ENCODE results near the gene PCDHGB6. TPM values are rescaled to one million over a fixed set of nuclear protein-coding genes. Genes with fewer than 3 reads are reported as not detected.

The PCDHGB6 gene
- total RNA-seq, 1 donor: 6.2 TPM

DNA sequence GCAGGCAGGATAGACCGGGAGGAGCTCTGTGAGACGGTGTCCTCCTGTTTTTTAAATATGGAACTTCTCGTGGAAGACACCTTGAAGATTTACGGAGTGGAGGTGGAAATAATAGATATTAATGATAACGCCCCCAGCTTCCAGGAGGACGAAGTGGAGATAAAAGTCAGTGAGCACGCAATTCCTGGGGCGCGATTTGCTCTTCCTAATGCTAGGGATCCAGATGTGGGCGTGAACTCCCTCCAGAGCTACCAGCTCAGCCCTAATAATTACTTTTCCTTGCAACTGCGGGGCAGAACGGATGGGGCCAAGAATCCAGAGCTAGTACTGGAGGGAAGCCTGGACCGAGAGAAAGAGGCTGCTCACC lies 13.7 kb downstream of the PCDHGB6 start:
- no peaks in the 10 kb centered on the region for H3K36me3 ChIP-seq (ENCODE audit: insufficient read depth, low read length)
- DNase-seq (ENCODE audit: insufficient read length, low spot score, missing footprints): no peak
- peaks cover 15% of the 10 kb centered on the region for H3K9me3 ChIP-seq (ENCODE audit: low read depth, low read length)
- H3K79me2 ChIP-seq (ENCODE audit: insufficient read depth, low read length): peaks cover 12% of the 10 kb centered on the region
- peak overlapping the region; percentile 80 for H2AFZ ChIP-seq (ENCODE audit: low read length)
- H3K4me2 ChIP-seq (ENCODE audit: insufficient read depth, low read length): peak overlapping the region; percentile 83
- no peaks in the 10 kb centered on the region for H4K20me1 ChIP-seq (ENCODE audit: insufficient read depth, low read length)
- H3K27me3 ChIP-seq (ENCODE audit: insufficient read depth, low read length): no peaks in the 10 kb centered on the region
- H3K27ac ChIP-seq (ENCODE audit: low read depth, low read length): peak overlapping the region; percentile 36
- H3K4me1 ChIP-seq (ENCODE audit: insufficient read depth, low read length): peaks cover 8% of the 10 kb centered on the region
- TF ChIP-seq CTCF (IDR thresholded peaks at IDR 0.05; ENCODE audit: extremely low read depth, low read depth, low read length): no peak
- H3K4me3 ChIP-seq (ENCODE audit: insufficient read depth, low read length): peak overlapping the region; percentile 79

GRCh38 chr5:141422742-141423291 lies 15.0 kb downstream of the PCDHGB6 start:
- no peak for TF ChIP-seq CTCF (IDR thresholded peaks at IDR 0.05; ENCODE audit: extremely low read depth, low read depth, low read length)
- Histone ChIP-seq H3K9me3 (ENCODE audit: low read depth, low read length) (peaks cover 16% of the 10 kb centered on the region), H3K36me3 (ENCODE audit: insufficient read depth, low read length) (peaks cover 3% of the 10 kb centered on the region), H3K4me1 (ENCODE audit: insufficient read depth, low read length) (peaks cover 8% of the 10 kb centered on the region), H2AFZ (ENCODE audit: low read length) (no peak overlapping the region), H4K20me1 (ENCODE audit: insufficient read depth, low read length) (no peaks in the 10 kb centered on the region), H3K27me3 (ENCODE audit: insufficient read depth, low read length) (no peaks in the 10 kb centered on the region), H3K27ac (ENCODE audit: low read depth, low read length) (no peak overlapping the region), H3K4me3 (ENCODE audit: insufficient read depth, low read length) (peak overlapping the region; percentile 31), H3K79me2 (ENCODE audit: insufficient read depth, low read length) (peaks cover 23% of the 10 kb centered on the region), H3K4me2 (ENCODE audit: insufficient read depth, low read length) (peak overlapping the region; percentile 40)
- no peak for DNase-seq (ENCODE audit: insufficient read length, low spot score, missing footprints)

DNA sequence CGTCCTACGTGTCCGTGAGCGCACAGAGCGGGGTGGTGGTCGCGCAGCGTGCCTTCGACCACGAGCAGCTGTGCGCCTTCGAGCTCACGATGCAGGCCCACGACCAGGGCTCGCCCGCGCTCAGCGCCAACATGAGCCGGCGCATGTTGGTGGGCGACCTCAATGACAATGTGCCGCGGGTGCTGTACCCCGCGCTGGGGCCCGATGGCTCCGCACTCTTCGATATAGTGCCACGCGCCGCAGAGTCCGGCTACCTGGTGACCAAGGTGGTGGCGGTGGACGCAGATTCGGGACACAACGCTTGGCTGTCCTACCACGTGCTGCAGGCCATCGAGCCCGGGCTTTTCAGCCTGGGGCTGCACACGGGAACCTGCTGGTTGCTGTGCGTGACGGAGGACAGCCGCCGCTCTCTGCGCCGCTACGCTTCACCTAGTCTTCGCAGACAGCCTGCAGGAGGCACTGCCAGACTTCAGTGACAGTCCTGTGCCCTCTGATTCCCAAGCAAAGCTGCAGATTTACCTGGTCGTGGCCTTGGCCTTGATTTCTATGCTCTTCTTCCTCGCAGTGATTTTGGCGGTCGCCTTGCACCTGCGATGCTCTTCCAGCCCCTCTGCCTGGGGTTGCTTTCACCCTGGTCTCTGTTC lies 20.1 kb downstream of the PCDHGB6 start:
- no peaks in the 10 kb centered on the region for H3K27me3 ChIP-seq (ENCODE audit: insufficient read depth, low read length)
- no peak overlapping the region for H3K4me3 ChIP-seq (ENCODE audit: insufficient read depth, low read length)
- H3K9me3 ChIP-seq (ENCODE audit: low read depth, low read length): peaks cover 2% of the 10 kb centered on the region
- H4K20me1 ChIP-seq (ENCODE audit: insufficient read depth, low read length): no peaks in the 10 kb centered on the region
- no peak overlapping the region for H3K27ac ChIP-seq (ENCODE audit: low read depth, low read length)
- H3K79me2 ChIP-seq (ENCODE audit: insufficient read depth, low read length): peaks cover 30% of the 10 kb centered on the region
- H3K36me3 ChIP-seq (ENCODE audit: insufficient read depth, low read length): peaks cover 3% of the 10 kb centered on the region
- no peaks in the 10 kb centered on the region for H3K4me1 ChIP-seq (ENCODE audit: insufficient read depth, low read length)
- TF ChIP-seq CTCF (IDR thresholded peaks at IDR 0.05; ENCODE audit: extremely low read depth, low read depth, low read length): no peak
- H3K4me2 ChIP-seq (ENCODE audit: insufficient read depth, low read length): no peak overlapping the region
- no peak overlapping the region for H2AFZ ChIP-seq (ENCODE audit: low read length)
- DNase-seq (ENCODE audit: insufficient read length, low spot score, missing footprints): no peak

DNA sequence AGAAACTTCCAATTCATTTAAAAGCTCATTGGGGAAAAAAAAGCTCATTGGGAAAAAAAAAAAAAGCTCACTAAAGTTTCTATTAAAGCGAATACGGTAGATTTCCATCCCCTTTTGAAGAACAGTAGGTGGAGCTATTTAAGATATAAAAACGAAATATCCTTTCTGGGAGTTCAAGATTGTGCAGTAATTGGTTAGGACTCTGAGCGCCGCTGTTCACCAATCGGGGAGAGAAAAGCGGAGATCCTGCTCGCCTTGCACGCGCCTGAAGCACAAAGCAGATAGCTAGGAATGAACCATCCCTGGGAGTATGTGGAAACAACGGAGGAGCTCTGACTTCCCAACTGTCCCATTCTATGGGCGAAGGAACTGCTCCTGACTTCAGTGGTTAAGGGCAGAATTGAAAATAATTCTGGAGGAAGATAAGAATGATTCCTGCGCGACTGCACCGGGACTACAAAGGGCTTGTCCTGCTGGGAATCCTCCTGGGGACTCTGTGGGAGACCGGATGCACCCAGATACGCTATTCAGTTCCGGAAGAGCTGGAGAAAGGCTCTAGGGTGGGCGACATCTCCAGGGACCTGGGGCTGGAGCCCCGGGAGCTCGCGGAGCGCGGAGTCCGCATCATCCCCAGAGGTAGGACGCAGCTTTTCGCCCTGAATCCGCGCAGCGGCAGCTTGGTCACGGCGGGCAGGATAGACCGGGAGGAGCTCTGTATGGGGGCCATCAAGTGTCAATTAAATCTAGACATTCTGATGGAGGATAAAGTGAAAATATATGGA lies 22.7 kb downstream of the PCDHGB6 start, which contains the start of gene PCDHGA12:
Gene PCDHGA12, plus strand, starts transcription at position 176 of the 782 bp plus-strand sequence. Its CDS starts 253 bp downstream, at position 429.
- peak within 1 kb of the TSS; percentile 65 for H3K4me3 ChIP-seq (ENCODE audit: insufficient read depth, low read length)
- H3K27me3 ChIP-seq (ENCODE audit: insufficient read depth, low read length): no peaks in the 10 kb centered on the region
- H3K9me3 ChIP-seq (ENCODE audit: low read depth, low read length): peaks cover 2% of the 10 kb centered on the region
- peak within 1 kb of the TSS; percentile 46 for H3K27ac ChIP-seq (ENCODE audit: low read depth, low read length)
- peaks cover 3% of the 10 kb centered on the region for H3K36me3 ChIP-seq (ENCODE audit: insufficient read depth, low read length)
- H3K79me2 ChIP-seq (ENCODE audit: insufficient read depth, low read length): peaks cover 38% of the 10 kb centered on the region
- H3K4me2 ChIP-seq (ENCODE audit: insufficient read depth, low read length): peak within 1 kb of the TSS; percentile 75
- no peaks in the 10 kb centered on the region for H4K20me1 ChIP-seq (ENCODE audit: insufficient read depth, low read length)
- DNase-seq (ENCODE audit: insufficient read length, low spot score, missing footprints): peak; percentile 98
- peak; percentile 94 for TF ChIP-seq CTCF (IDR thresholded peaks at IDR 0.05; ENCODE audit: extremely low read depth, low read depth, low read length)
- H3K4me1 ChIP-seq (ENCODE audit: insufficient read depth, low read length): peaks cover 4% of the 10 kb centered on the region
- H2AFZ ChIP-seq (ENCODE audit: low read length): peak within 1 kb of the TSS; percentile 59
